Naive thymus-derived CD4-positive, alpha-beta T cell (primary cell): ENCODE data around the gene TMEM176A. TPM values are rescaled to one million over a fixed set of nuclear protein-coding genes. Genes with fewer than 3 reads are reported as not detected.

Experiments used
- ATAC-seq: fragments of 150-1000 bp; cut with Tn5 transposase; 2 replicates; pipeline ENCODE4 v1.10.0; 2021; ENCODE audit warnings: mild to moderate bottlenecking, moderate library complexity
- CTCF ChIA-PET: fragments of 350-600 bp; sonication (Branson Sonifier 250); formaldehyde crosslinking; loops from one replicate; lab custom pipeline; 2021; ENCODE audit warnings: antibody characterized with exemption; lab: Charles Lee
- POLR2A ChIA-PET: fragments of 350-600 bp; sonication (Branson Sonifier 250); formaldehyde crosslinking; loops from one replicate; lab custom pipeline; 2021; ENCODE audit warnings: antibody characterized with exemption, inconsistent platforms; lab: Charles Lee
- DNase-seq, 9 donors: peaks; one replicate each; pipeline versions ENCODE4 v3.0.0 to v3.0.0-alpha.2; 2020 to 2022; ENCODE audit warnings: mixed read lengths in 1 of 9
- H3K27ac ChIP-seq: one replicate; pipeline ENCODE4 v1.7.0; 2013; ENCODE audit warnings: mild to moderate bottlenecking, low read depth, low read length, moderate library complexity
- H3K27me3 ChIP-seq, 2 donors: one replicate each; pipeline ENCODE4 v1.7.0; 2013; ENCODE audit warnings: low read length in 2 of 2, mild to moderate bottlenecking in 2 of 2, moderate library complexity in 2 of 2; ENCODE audit not compliant: control insufficient read depth in 2 of 2, insufficient read depth in 2 of 2
- H3K36me3 ChIP-seq, 3 experiments: 1 replicate in 2 of 3; 2 replicates in 1 of 3; pipeline ENCODE4 v1.7.0; 2013; ENCODE audit warnings: low read length in 3 of 3, mild to moderate bottlenecking in 3 of 3, moderate library complexity in 1 of 3; ENCODE audit not compliant: insufficient read depth in 3 of 3, control insufficient read depth in 2 of 3
- H3K4me1 ChIP-seq, 2 donors: one replicate each; pipeline ENCODE4 v1.7.0; 2013; ENCODE audit warnings: low read length in 2 of 2, mild to moderate bottlenecking in 2 of 2, moderate library complexity in 1 of 2; ENCODE audit not compliant: control insufficient read depth in 2 of 2, insufficient read depth in 2 of 2
- H3K4me3 ChIP-seq: 2 replicates; pipeline ENCODE4 v1.7.0; 2013; ENCODE audit warnings: mild to moderate bottlenecking, low read length
- H3K9me3 ChIP-seq, 3 experiments: 1 replicate in 2 of 3; 2 replicates in 1 of 3; pipeline ENCODE4 v1.7.0; 2013; ENCODE audit warnings: low read length in 3 of 3; ENCODE audit not compliant: control insufficient read depth in 2 of 3
- H3K27ac Mint-ChIP-seq, 9 donors: one replicate each; pipeline ENCODE4 v1.8.0; 2020 to 2022; ENCODE audit warnings: mixed read lengths in 9 of 9, mild to moderate bottlenecking in 8 of 9, moderate library complexity in 5 of 9, inconsistent platforms in 2 of 9
- H3K27me3 Mint-ChIP-seq, 5 donors: one replicate each; pipeline ENCODE4 v1.8.0; 2021 to 2022; ENCODE audit warnings: mixed read lengths in 5 of 5, mild to moderate bottlenecking in 1 of 5
- H3K36me3 Mint-ChIP-seq, 5 donors: one replicate each; pipeline ENCODE4 v1.8.0; 2020 to 2022; ENCODE audit warnings: mixed read lengths in 5 of 5, mild to moderate bottlenecking in 3 of 5, inconsistent platforms in 1 of 5
- H3K4me1 Mint-ChIP-seq, 7 donors: one replicate each; pipeline ENCODE4 v1.8.0; 2020 to 2022; ENCODE audit warnings: mixed read lengths in 7 of 7, mild to moderate bottlenecking in 3 of 7, inconsistent platforms in 1 of 7
- H3K4me3 Mint-ChIP-seq, 10 donors: one replicate each; pipeline ENCODE4 v1.8.0; 2020 to 2022; ENCODE audit warnings: mild to moderate bottlenecking in 10 of 10, mixed read lengths in 10 of 10, moderate library complexity in 6 of 10, inconsistent platforms in 2 of 10
- H3K9me3 Mint-ChIP-seq, 11 donors: one replicate each; pipeline ENCODE4 v1.8.0; 2020 to 2022; ENCODE audit warnings: mixed read lengths in 11 of 11, mild to moderate bottlenecking in 4 of 11, inconsistent platforms in 1 of 11, moderate library complexity in 1 of 11
- intact Hi-C, 2 donors: fragments of 100-400 bp; cut with micrococcal nuclease; formaldehyde crosslinking; loops; one replicate each; pipeline ENCODE4 v1.15.1; 2023
- polyA plus RNA-seq, 2 donors: library from polyadenylated mRNA; unstranded; fragments of 300-500 nt; fragmentation: Illumina TruSeq; gene quantifications; one replicate each; pipeline ENCODE4 v1.2.3, GENCODE V29; 2021
- total RNA-seq, 6 experiments: library from RNA in 5 of 6; stranded (reverse) in 5 of 6; gene quantifications; 1 replicate in 5 of 6; 2 replicates in 1 of 6; pipeline ENCODE4 v1.2.3 and lab custom pipeline; 2021 to 2026

The TMEM176A gene
- total and polyA plus RNA-seq, 7 experiments from 2014 or later = 0.35 to 4.4 (median 1.3) TPM; not detected in 2

GRCh38 chr7:150801242-150801945, 825 bp downstream of the TMEM176A start:
- no peak overlapping the region for H3K4me3 ChIP-seq
- intact Hi-C loops = no loop called here
- H3K4me1 ChIP-seq = peaks cover 0 to 15% of the 10 kb centered on the region in 2 donors
- H3K9me3 Mint-ChIP-seq = peaks cover 0 to 26% (median 10%) of the 10 kb centered on the region in 11 donors
- H3K9me3 ChIP-seq = peaks cover 0 to 12% (median 10%) of the 10 kb centered on the region in 3 experiments
- H3K4me3 Mint-ChIP-seq = peak overlapping the region; percentile 28 to 82 (median 66)
- ATAC-seq = peak; percentile 20
- no peaks in the 10 kb centered on the region for H3K36me3 ChIP-seq
- peak overlapping the region in 3 of 9 donors; percentile 29 to 38 (median 36) for H3K27ac Mint-ChIP-seq
- peaks cover 0 to 14% of the 10 kb centered on the region in 2 donors for H3K27me3 ChIP-seq
- POLR2A ChIA-PET = no interaction called here
- H3K27me3 Mint-ChIP-seq = peaks cover 36 to 82% (median 50%) of the 10 kb centered on the region in 5 donors
- CTCF ChIA-PET = no interaction called here
- no peak for DNase-seq
- H3K4me1 Mint-ChIP-seq = peaks cover 0 to 19% (median 11%) of the 10 kb centered on the region in 7 donors
- peaks cover 0 to 5% (median under 1%) of the 10 kb centered on the region in 5 donors for H3K36me3 Mint-ChIP-seq
- H3K27ac ChIP-seq = no peak overlapping the region

DNA sequence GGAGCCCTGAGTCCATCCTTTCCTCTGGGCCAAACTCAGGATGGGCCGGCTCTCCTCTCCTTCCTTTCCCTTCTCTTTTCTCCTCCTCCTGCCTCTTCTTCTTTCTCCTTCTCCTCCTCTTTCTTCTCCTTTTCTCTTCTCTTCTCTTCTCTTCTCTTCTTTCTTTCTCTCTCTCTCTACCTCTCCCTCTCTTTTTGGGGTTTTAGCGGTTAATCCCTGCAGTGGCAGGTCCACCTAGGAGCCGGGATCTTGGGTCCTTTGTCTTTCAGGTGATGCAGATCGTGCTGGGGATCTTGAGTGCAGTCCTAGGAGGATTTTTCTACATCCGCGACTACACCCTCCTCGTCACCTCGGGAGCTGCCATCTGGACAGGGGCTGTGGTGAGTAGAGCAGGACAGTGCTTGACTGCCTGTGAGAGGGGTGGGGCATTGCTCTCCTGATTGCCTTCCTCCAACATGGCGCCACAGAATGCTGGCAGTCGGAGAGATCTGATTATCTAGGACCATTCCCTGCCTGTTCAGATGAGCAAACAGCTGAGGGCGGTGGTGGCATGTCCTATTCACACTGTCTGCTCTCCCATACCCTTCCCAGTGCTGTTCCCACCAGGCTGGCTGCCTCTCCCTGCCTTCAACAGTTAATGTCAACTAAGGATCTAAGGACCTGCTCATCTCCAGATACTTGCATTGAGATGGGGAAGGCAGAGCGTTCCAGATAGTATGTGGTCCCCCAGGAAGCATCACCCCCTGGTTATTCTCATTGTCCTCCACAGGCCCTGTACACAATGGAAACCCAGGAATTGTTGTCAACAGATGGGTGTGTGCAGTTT, 1.6 kb downstream of the TMEM176A start:
- Histone ChIP-seq H3K4me1 (peaks cover 0 to 15% of the 10 kb centered on the region in 2 donors), H3K4me3 (no peak overlapping the region), H3K9me3 (peaks cover 0 to 11% (median 10%) of the 10 kb centered on the region in 3 experiments), H3K27me3 (peaks cover 0 to 14% of the 10 kb centered on the region in 2 donors), H3K36me3 (no peaks in the 10 kb centered on the region), H3K27ac (no peak overlapping the region)
- peak overlapping the region in 3 of 9 donors; percentile 29 to 41 (median 36) for H3K27ac Mint-ChIP-seq
- H3K4me1 Mint-ChIP-seq = peaks cover 0 to 19% (median 11%) of the 10 kb centered on the region in 7 donors
- ChIA-PET POLR2A (no interaction called here), CTCF (no interaction called here)
- H3K9me3 Mint-ChIP-seq = peaks cover 0 to 29% (median 12%) of the 10 kb centered on the region in 11 donors
- ATAC-seq (no peak), DNase-seq (no peak)
- intact Hi-C loops = no loop called here
- peak overlapping the region; percentile 2 to 78 (median 61) for H3K4me3 Mint-ChIP-seq
- H3K36me3 Mint-ChIP-seq = peaks cover 0 to 5% (median 0%) of the 10 kb centered on the region in 5 donors
- H3K27me3 Mint-ChIP-seq = peaks cover 34 to 82% (median 51%) of the 10 kb centered on the region in 5 donors

DNA sequence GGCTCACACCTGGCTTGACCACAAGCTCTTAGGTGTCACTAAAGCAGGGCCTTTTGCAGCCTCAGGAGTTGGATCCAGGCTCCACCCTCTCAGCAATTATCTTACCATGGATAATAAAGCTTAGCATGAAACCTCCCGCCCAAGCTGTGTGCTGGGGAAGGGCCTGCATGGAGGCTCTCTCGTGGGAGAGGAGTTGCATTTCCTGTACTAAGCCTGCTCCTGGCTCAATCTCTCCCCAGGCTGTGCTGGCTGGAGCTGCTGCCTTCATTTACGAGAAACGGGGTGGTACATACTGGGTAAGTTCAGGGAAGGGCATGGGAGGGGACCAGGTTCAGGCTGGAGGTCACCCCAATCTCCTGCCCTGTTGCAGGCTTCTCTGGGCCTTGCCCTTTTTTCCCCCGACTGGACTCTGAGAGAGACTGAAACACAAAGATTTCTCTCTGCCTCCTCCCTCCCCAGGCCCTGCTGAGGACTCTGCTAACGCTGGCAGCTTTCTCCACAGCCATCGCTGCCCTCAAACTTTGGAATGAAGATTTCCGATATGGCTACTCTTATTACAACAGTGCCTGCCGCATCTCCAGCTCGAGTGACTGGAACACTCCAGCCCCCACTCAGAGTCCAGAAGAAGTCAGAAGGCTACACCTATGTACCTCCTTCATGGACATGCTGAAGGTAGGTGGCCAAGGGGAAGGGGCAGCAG, 2.7 kb downstream of the TMEM176A start:
- POLR2A ChIA-PET = no interaction called here

DNA sequence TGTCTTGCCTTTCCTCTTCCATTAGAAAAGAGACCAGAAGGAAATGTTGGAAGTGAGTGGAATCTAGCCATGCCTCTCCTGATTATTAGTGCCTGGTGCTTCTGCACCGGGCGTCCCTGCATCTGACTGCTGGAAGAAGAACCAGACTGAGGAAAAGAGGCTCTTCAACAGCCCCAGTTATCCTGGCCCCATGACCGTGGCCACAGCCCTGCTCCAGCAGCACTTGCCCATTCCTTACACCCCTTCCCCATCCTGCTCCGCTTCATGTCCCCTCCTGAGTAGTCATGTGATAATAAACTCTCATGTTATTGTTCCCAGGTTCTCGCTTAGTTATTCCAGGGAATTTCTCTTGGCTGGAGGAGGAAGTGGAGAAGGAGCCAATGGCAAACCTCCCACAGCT, 4.2 kb downstream of the TMEM176A start:
- Mint-ChIP-seq H3K4me3 (no peak overlapping the region), H3K27ac (no peak overlapping the region), H3K36me3 (peaks cover 0 to 4% (median 0%) of the 10 kb centered on the region in 5 donors), H3K9me3 (peaks cover 0 to 26% (median 10%) of the 10 kb centered on the region in 11 donors), H3K27me3 (peaks cover 34 to 73% (median 47%) of the 10 kb centered on the region in 5 donors), H3K4me1 (peaks cover 0 to 13% (median 10%) of the 10 kb centered on the region in 7 donors)
- H3K9me3 ChIP-seq = peaks cover 0 to 11% (median 10%) of the 10 kb centered on the region in 3 experiments
- CTCF ChIA-PET = interaction anchor here (0.5 kb wide), 1 partner anchor 31 kb away, joined by 4 read pairs; no protein-coding TSS in a partner anchor
- DNase-seq = no peak
- POLR2A ChIA-PET = no interaction called here
- H3K27ac ChIP-seq = no peak overlapping the region
- intact Hi-C loops = no loop called here
- peaks cover 0 to 11% of the 10 kb centered on the region in 2 donors for H3K27me3 ChIP-seq
- no peaks in the 10 kb centered on the region for H3K36me3 ChIP-seq
- ATAC-seq = no peak
- peaks cover 0 to 15% of the 10 kb centered on the region in 2 donors for H3K4me1 ChIP-seq
- no peak overlapping the region for H3K4me3 ChIP-seq

More for the DNA sequence above, 2.7 kb downstream of the TMEM176A start:
- intact Hi-C loops = no loop called here
- peaks cover 38 to 76% (median 49%) of the 10 kb centered on the region in 5 donors for H3K27me3 Mint-ChIP-seq
- Histone ChIP-seq H3K36me3 (no peaks in the 10 kb centered on the region), H3K4me1 (peaks cover 0 to 15% of the 10 kb centered on the region in 2 donors), H3K4me3 (no peak overlapping the region), H3K27ac (no peak overlapping the region), H3K27me3 (peaks cover 0 to 14% of the 10 kb centered on the region in 2 donors), H3K9me3 (peaks cover 0 to 11% (median 10%) of the 10 kb centered on the region in 3 experiments)
- H3K4me3 Mint-ChIP-seq = no peak overlapping the region
- no peak for ATAC-seq
- DNase-seq = no peak
- H3K9me3 Mint-ChIP-seq = peaks cover 0 to 32% (median 12%) of the 10 kb centered on the region in 11 donors
- peaks cover 0 to 5% (median 0%) of the 10 kb centered on the region in 5 donors for H3K36me3 Mint-ChIP-seq
- H3K27ac Mint-ChIP-seq = no peak overlapping the region
- H3K4me1 Mint-ChIP-seq = peaks cover 0 to 19% (median 11%) of the 10 kb centered on the region in 7 donors
- CTCF ChIA-PET = no interaction called here

DNA sequence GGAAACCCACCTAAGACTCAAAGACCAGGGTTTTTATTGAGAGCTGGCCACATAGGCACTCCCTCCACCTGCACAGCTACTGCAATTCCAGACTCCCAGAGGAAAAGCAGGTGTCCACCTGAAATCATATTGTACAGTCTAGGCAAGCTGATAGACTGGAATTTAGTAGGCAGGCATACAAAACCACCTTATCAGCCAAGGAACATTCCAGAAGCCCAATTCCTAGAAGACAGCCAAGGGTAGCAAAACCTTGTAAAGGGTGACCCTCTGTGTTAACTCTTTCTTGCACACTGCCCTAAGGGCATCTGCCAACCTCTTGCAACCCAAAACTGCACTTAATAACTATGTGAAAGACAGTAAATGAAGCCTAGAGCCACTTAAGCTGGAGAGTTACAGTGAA, 5.3 kb downstream of the TMEM176A start:
- H3K4me3 ChIP-seq = no peak overlapping the region
- ChIA-PET POLR2A (no interaction called here), CTCF (no interaction called here)
- H3K27ac ChIP-seq = no peak overlapping the region
- ATAC-seq (no peak), DNase-seq (no peak)
- H3K36me3 Mint-ChIP-seq = peaks cover 0 to 4% (median 0%) of the 10 kb centered on the region in 5 donors
- intact Hi-C loops = no loop called here
- H3K4me1 Mint-ChIP-seq = peaks cover 0 to 13% (median 10%) of the 10 kb centered on the region in 7 donors
- peaks cover 0 to 11% of the 10 kb centered on the region in 2 donors for H3K27me3 ChIP-seq
- no peak overlapping the region for H3K4me3 Mint-ChIP-seq
- H3K27me3 Mint-ChIP-seq = peaks cover 41 to 79% (median 51%) of the 10 kb centered on the region in 5 donors
- H3K9me3 ChIP-seq = peaks cover 0 to 11% (median 10%) of the 10 kb centered on the region in 3 experiments
- peaks cover 0 to 9% of the 10 kb centered on the region in 2 donors for H3K4me1 ChIP-seq
- no peaks in the 10 kb centered on the region for H3K36me3 ChIP-seq
- H3K9me3 Mint-ChIP-seq = peaks cover 0 to 26% (median 10%) of the 10 kb centered on the region in 11 donors
- no peak overlapping the region for H3K27ac Mint-ChIP-seq

DNA sequence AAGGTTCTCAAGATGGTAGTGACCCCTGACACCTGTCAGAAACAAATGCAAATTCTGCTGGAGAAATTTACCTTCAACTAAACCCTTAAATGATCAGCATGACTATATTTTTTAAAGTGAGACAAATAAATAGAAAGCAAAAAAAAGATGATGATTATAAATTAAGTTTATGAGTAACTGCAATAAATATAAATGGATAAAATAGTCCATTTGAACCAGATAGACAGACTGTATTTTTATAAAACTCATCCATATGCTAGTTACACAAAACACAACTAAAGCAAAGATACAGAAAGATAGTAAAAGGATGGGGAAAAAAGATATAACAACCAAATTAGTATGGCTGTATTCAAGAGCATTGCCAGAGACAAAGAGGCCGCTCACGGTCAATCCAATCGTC, 5.9 kb downstream of the TMEM176A start:
- peaks cover 43 to 79% (median 45%) of the 10 kb centered on the region in 5 donors for H3K27me3 Mint-ChIP-seq
- peaks cover 0 to 9% (median 5%) of the 10 kb centered on the region in 7 donors for H3K4me1 Mint-ChIP-seq
- ChIA-PET POLR2A (no interaction called here), CTCF (no interaction called here)
- Histone ChIP-seq H3K27ac (no peak overlapping the region), H3K4me1 (peaks cover 0 to 3% of the 10 kb centered on the region in 2 donors), H3K9me3 (peaks cover 0 to 11% (median 10%) of the 10 kb centered on the region in 3 experiments), H3K27me3 (peaks cover 0 to 6% of the 10 kb centered on the region in 2 donors), H3K36me3 (no peaks in the 10 kb centered on the region), H3K4me3 (no peak overlapping the region)
- peaks cover 0 to 4% (median 0%) of the 10 kb centered on the region in 5 donors for H3K36me3 Mint-ChIP-seq
- no peak overlapping the region for H3K4me3 Mint-ChIP-seq
- intact Hi-C loops = no loop called here
- H3K9me3 Mint-ChIP-seq = peaks cover 0 to 26% (median 10%) of the 10 kb centered on the region in 11 donors
- ATAC-seq (no peak), DNase-seq (no peak)
- H3K27ac Mint-ChIP-seq = no peak overlapping the region
